GM18870 (cell line): ENCODE measurements around the gene ZNF135.

ENCODE experiments used
- ATAC-seq: cut with Tn5 transposase; IDR thresholded peaks from one replicate; pipeline ENCODE4 v1.9.1; 2021; ENCODE audit warnings: moderate library complexity; ENCODE audit not compliant: unreplicated experiment

The ZNF135 gene

DNA sequence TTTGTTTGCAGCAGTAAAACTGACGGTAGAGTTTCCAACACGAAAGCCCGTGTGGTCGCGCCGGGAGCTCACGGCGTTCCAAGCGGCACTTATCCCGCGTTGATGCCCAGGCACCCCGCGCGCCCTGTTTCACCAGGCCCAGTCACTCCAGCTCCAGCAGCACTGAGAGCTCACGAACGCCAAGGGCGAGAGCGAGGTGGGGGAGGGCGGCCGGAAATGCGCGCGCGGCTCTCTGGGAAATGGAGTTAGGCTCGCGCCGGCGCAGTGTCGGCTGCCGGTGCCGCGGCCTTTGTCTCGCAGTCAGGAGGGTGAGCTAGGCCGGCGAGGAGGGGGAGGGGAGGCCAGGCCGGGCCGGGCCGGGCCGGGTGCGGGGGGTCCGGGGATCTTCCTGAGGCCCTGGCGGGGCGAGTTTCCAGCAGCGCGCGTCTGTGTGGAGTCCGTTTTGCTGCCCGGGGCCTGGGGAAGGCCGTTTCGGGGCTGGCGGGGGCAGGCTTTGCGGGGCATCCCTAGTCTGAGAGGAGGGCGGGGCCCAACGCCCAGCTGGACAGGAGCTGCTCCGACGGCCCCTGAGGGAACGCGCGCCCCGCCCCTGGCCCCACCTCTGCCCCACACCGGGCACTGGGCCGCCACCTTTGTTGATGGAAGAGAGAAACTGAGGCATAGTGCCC is at the start of gene ZNF135:
TSS of gene ZNF135 (plus strand) at position 280 of the 668 bp plus-strand sequence. CDS start 721 bp downstream, outside the sequence.
- ATAC-seq: no peak

DNA sequence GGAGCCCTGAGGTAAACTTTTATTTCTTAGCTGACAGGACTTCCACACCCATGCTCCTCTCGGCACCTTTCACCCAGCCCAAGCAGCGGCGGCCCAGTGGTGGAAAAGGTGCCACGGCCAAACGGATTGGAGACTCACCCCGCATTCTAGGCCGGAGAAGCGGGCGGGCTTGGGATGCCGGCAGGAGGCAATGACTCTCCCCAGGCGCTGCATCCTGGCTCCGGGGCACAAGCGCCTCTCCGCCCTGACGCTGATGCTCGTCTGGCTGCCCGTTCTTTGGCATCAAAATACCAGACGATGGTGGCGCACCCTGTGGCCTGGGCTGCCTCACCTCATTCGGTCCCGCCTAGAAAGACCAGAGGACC is 49.8 kb upstream of the ZNF135 start:
- no peak for ATAC-seq

DNA sequence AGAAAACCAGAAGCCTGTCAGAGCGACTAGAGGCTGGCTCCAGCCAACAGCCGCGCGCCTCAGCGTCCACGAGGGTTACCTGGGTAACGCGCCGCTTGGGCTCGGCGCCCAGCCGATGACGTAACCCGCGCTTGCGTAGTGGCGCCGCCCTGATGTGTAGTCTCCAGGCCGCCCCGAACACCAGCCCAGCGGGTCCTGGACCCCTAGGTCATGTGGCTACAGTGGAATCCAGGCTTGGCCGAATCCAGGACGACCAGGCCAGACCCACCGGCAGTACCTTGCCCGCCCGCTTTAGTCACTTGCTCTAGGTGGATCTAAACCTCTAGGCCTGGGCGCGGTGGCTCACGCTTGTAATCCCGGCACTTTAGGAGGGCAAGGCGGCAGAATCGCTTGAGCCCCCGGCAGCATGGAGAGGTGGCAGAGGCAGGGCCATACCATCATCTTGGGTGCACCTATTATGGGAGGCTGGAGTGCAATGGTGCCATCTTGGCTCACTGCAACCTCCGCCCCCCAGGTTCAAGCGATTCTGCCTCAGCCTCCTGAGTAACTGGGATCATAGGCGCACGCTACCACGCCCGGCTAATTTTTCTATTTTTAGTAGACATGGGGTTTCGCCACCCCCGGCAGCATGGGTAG is 49.3 kb upstream of the ZNF135 start:
- no peak for ATAC-seq

DNA sequence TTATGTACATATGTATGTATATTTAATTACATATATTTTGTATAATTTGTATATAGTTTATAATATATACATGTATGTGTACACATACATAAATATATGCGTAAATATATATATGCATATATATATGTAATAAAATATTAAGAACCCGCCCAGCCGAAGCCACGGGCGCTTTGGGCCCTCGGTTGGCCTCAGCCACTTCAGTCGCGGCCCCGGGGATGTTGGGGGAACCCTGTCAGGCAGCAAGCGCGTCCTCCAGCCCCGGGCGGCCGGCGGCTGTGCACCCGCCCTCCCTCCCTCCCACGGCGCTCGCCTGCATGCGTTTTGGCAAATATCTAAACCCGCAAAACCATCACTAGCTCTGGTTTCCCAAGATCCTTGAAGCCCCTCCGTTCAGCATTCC is 48.6 kb upstream of the ZNF135 start:
- no peak for ATAC-seq

DNA sequence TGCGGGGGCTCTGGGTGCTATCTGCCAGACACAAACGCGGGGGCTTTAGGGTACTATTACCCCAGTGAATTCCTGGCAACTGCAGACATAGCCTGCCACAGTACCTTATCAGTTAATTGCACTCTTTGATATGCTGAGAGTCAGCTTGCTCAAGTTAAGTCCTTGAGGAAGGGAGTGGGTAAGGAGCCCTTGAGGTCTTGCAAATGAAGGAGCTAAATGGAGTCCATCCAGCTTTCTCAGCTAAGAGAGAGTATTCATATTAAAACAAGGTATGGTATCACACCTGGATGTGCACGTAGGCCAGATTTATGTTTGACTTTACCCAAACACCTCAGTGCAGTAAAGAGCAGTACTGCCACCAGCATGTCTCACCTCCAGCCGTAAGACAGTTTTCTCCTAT is 44.9 kb upstream of the ZNF135 start:
- no peak for ATAC-seq

DNA sequence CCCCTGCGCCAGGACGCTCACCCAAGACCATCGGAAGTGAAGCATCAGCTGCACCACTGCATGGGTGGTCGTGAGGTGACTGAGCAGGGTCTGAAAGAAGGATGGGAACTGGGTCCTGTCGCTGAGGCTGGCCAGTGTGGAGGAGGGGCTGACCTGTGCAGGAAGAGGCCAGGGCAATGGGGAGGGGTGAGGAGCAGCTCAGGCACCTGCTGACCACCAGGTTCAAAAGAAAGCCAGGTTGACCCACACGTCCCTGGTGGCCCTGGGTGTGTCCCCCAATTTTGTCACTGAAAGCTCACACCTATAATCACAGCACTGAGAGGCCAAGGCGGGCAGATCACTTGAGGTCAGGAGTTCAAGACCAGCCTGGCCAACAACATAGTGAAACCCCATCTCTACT is 39.0 kb upstream of the ZNF135 start:
- ATAC-seq: no peak

DNA sequence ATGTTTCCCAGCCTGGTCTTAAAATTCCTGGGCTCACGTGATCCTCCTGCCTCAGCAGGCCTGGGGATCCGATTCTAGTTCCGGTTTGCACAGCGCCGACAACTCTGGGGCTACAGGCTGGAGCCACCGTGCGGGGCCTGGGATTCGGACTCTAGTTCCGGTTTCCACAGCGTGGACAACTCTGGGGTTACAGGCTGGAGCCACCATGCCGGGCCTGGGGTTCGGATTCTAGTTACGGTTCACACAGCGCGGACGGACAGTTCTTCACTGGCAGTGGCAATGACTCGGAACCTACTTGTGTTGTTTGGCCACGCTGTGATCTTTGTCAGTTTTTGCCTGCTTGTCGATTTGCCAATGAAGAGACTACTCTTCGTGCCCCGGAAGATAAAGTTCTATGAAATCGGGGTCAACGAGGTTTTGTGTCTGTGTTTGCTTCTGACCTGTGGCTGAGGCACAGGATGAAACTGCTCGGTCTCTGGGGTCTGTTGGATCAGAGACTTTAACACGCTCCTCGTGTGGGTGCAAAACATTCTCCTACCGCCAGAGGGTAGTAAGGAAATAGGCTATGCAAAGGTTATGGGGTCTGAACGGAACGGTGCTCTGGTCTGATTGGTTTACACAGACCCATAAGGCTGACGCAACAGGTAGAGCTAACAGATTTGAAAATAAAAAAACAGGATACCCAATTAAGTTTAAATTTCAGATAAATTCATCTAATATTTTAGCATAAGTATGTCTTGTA is 37.4 kb upstream of the ZNF135 start:
- no peak for ATAC-seq

DNA sequence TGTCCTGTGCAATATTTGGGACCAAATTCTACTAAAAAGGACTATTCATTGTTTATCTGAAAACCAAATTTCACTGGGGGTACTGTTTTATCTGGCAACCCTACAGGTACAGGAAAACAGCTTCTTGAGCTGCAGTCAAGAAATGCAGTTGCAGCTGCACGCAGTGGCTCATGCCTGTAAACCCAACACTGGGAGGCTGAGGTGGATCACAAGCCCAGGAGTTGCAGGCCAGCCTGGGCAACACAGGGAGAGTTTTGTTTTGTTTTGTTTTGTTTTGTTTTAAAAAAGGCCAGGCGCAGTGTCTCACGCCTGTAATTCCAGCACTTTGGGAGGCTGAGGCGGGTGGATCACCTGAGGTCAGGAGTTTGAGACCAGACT is 36.8 kb upstream of the ZNF135 start:
- no peak for ATAC-seq

DNA sequence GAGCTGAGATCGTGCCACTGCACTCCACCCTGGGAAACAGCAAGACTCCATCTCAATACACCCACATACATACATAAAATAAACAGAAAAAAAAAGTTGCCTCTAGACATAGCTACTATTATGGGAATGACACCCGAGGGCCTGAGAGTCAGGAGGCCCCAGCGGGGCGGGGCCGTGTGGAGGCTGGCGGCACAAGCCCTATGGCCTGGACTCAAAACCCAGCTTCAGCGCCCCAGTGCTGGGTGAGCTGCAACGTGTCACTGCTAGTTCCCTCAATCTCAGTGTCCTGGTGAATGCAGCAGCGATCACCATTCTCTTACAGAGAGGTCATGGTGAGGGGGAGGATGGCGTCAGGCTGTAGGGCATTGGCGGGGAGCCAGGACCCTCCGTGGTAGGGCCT is 34.4 kb upstream of the ZNF135 start:
- no peak for ATAC-seq

DNA sequence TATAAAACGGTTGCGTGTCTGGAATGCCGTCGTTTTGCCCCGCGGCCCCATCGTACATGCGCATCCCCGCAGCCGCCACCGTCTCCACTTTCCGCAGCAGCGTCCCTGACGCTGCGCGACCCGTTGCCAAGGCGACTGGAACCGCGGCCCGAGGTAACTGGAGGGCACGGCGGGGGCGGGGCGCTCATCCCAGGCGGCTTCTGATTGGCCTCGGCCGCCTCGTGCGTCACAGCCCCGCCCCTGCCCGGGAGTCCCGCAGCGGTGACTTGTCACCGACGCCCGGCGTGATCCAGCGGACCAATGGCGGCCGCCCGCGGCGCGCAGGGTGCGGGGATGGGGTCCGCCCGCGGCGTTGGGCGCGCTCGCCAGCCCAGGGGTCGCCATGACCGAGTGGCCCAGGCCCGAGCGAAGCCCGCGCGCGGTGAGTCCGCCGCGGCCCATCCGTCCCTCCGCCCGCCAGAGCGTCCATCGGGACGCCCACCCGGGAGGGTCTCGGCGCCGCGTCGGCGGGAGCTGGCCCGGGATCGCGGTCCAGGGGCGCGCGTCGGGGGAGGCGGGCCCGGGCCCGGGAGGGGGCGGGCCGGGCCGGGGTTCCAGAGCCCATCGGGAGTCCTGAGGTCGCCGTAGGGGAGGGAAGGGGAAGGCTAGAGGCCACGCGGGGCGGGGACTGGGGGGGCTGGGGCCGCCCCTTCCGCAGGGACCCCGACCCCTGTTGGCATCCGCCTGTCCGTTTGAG is 25.2 kb upstream of the ZNF135 start, which contains the start of gene ZSCAN1:
TSS of gene ZSCAN1 (plus strand) at position 285 of the 736 bp plus-strand sequence. CDS start 3,812 bp downstream, outside the sequence.
- no peak for ATAC-seq

DNA sequence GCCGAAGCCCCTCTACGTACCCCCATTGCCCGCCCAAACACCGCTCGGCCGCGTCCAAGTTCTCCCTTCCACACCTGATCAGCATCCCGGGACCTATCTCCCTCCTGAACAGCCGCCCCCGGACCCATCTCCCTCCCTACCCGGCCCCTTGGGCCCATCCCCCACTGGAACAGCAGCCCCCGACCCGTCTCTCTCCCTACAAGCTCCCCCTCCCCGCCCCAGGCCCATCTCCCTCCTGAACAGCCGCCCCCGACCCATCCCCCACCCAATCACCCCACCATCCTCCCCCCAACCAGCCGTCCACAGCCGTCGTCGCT is 24.6 kb upstream of the ZNF135 start:
- ATAC-seq: no peak

DNA sequence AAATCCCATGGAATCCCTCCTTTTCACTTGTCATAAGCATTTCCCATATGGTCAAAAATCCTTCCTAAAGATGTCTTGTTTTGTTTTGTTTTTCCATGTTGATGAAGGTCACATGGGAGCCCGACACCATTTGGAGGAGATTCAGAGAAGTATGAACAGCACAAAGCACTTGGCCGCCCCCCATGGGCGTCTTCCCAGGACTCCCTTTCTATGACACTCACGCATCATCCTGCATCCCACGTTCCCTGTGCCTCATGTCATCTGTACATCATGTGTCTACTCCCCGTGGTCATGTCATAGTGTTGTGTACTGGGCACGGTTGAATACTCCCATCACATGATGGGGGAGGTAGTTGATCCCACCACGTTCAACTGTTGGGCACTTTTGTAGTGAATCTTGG is 23.2 kb upstream of the ZNF135 start:
- ATAC-seq: no peak

DNA sequence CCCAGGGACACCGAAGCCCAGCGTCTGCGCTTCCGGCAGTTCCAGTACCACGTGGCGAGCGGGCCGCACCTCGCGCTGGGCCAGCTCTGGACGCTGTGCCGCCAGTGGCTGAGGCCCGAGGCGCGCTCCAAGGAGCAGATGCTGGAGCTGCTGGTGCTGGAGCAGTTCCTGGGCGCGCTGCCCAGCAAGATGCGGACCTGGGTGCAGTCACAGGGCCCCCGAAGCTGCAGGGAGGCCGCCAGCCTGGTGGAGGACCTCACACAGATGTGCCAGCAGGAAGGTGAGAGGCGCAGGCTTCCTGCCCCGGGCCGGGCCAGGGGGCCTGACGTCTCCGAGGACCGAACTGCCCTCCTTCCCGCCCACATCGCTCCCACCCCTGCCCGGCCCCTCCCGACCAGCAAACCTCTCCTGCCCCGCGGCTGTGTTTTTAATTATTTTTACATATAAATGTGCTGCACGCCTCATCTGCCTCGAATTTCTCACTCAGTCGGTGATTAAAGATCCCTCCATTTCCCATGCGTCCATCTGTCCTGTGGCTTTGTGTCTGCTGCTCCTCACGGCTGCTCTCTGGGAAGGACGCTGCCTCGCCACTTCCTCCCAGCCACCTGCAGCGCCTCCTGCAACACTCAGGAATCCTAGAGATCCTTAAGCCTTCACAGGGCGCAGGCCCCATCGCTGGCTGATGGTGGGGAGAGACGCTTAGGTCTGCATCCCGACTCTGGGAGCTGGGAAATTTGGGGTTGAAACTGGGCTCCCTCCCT is 21.0 kb upstream of the ZNF135 start:
- no peak for ATAC-seq

DNA sequence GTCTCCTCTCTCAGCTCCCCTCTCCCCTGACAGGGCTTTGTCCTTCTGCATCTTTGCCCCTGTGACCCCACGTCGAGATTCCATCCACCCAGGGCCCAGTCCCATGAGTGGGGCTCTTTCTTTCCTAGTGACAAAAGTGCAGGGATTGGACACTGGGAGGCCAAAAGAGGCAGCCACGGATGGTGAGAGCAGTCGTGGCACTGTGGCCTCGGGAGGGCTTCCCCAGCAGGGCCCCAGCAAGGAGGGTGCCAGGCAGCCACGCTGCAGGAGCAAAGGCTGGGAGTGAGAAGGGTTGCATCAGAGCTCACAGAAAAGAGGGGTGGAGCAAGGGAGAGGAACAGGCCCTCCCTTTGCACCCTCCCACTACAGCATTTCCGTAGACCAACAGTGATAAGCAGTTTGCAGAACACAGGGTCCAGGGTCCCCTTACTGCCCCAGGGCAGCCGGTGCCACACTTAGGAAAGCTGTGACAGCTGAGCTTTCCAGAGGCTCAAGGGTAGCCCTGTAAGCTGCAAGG is 20.3 kb upstream of the ZNF135 start:
- no peak for ATAC-seq

DNA sequence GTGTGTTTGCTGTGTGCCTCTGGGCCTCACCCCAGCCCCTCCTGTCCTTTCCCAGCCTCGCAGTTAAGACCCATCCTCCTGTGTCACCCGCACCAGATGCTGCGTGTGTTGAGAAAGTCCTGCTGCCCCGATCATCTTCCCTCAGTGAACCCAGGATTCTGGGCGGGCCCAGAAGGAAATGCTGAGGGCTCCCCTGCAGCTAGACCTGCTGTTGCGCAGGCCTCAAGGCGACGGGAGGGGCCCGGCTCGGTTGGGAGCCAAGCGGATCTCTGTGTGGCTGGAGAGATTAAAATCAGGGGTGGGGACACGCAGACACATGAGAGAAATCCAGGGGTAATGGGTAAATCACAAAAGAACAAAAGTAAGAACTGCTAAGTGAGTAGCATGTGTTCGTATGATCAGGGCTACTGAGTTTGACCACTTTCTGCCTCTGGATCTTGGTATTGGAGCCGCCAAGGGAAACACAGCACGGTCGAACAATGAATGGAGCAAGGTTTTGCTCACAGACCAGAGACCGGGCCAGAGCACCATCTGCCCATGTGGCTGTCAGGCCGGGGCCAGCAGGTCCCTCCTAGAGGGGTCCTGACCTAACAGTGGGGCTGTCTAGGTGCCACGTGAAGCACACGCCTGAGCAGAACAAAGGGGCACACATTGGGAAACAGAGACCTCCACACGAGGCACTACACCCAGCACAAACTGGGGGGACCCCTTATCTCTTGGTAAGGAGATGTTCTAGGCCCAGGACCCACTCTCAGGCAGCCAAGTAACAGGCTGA is 18.1 kb upstream of the ZNF135 start:
- no peak for ATAC-seq

DNA sequence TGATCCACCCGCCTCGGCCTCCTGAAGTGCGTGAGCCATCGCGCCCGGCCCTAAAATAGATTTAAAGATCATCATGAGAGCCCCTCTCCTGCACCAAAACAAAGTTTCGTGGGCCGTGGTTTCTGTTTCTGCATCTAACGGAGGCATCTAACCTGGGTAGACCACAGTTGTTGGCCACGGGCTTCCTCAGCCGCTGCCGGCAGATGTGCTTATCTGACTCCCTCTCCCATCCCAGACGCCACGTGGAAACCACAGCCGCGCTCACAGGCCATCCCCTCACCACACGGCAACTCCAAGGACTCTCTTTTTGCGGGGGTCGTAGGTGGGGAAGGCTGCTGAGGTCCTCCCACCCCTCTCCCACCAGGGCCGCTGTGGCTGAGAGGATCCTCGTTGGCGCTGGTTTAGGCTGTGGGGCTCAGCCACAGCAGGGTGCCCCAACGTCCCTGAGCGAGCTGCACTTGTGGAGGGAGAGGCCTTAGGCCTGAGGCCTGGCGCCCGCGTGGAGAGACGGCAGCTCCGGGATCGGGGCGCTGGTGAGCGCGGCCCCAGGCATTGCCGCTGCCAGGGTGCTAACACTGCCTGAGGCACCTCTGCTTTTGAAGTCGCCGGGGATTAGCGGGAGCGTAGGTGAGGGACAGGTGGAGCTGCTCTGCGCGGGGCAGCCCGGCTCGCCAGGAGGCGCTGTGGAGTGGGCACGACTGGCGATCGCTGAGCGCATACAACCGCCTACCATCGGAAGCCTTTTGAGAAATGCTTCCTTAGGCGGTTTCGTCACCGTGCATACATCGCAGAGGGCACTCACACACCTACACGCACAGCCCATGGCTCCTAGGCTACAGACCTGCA is 16.4 kb upstream of the ZNF135 start:
- ATAC-seq: no peak

DNA sequence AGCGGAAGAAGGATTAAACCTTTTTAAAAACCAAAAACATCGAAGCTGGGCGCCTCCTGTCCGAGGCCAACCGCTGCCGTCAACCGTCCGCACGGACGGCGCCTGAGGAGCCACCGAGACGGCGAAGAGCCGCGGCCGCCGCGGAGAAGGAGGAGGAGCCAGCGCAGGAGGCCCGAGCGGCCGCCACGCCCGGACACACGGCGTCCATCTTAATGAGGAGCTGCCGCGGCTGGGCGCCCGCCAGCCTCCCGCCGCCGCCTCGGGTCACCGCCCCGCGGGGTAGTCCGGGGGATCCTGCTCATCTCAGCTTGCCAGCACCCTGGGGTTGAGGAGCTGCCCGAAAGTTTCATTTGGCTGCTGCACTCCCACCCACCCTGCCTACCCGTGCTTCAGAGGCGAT is 14.7 kb upstream of the ZNF135 start:
- no peak for ATAC-seq

DNA sequence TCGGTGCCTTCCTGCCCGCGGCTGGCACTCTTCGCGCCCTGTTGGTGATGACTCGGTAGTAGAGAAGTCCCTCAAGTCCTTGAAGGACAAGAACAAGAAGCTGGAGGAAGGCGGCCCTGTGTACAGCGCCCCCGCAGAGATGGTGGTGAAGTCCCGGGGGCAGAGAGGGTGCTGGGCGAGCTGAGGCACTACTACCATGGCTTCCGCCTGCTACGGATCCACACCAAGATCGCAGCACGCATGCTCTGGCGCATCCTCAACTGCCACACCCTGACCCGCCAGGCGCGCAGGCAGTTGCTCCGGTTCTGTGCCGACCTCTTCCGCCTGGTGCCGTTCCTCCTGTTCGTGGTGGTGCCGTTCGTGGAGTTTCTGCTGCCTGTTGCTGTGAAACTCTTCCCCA is 14.2 kb upstream of the ZNF135 start:
- ATAC-seq: no peak

DNA sequence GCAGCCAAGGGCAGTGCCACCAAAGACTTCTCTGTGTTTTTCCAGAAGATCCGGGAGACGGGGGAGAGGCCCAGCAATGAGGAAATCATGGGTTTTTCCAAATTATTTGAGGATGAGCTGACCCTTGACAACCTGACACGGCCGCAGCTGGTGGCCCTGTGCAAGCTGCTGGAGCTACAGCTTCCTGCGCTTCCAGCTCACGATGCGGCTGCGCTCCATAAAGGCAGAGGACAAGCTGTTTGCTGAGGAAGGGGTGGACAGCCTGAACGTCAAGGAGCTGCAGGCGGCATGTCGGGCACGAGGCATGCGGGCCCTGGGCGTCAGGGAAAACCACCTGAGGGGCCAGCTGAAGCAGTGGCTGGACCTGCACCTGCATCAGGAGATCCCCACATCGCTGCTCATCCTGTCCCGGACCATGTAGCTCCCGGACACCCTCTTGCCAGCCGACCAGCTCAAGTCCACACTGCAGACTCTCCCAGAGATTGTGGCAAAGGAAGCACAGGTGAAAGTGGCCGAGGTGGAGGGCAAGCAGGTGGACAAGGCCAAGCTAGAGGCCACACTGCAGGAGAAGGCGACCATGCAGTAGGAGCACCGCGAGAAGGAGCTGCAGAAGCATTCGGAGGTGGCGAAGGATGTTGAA is 13.6 kb upstream of the ZNF135 start:
- no peak for ATAC-seq
